Placental pericyte (primary cell): ENCODE measurements around the gene CEP128. TPM values are rescaled to one million over a fixed set of nuclear protein-coding genes. Genes with fewer than 3 reads are reported as not detected.

Source experiments
- small RNA-seq: library from RNA; depleted of rRNA; stranded (forward); fragments of <200 nt; gene quantifications from one replicate; pipeline ENCODE3, GENCODE V24; 2012; ENCODE audit warnings: low replicate concordance
- total RNA-seq: library from RNA; depleted of rRNA; stranded (reverse); fragments of >200 nt; gene quantifications from 2 replicates; pipeline ENCODE4 v1.2.3, GENCODE V29; 2012

CEP128 gene
- 3.3 and 20.2 TPM in 2 replicates for total RNA-seq

DNA sequence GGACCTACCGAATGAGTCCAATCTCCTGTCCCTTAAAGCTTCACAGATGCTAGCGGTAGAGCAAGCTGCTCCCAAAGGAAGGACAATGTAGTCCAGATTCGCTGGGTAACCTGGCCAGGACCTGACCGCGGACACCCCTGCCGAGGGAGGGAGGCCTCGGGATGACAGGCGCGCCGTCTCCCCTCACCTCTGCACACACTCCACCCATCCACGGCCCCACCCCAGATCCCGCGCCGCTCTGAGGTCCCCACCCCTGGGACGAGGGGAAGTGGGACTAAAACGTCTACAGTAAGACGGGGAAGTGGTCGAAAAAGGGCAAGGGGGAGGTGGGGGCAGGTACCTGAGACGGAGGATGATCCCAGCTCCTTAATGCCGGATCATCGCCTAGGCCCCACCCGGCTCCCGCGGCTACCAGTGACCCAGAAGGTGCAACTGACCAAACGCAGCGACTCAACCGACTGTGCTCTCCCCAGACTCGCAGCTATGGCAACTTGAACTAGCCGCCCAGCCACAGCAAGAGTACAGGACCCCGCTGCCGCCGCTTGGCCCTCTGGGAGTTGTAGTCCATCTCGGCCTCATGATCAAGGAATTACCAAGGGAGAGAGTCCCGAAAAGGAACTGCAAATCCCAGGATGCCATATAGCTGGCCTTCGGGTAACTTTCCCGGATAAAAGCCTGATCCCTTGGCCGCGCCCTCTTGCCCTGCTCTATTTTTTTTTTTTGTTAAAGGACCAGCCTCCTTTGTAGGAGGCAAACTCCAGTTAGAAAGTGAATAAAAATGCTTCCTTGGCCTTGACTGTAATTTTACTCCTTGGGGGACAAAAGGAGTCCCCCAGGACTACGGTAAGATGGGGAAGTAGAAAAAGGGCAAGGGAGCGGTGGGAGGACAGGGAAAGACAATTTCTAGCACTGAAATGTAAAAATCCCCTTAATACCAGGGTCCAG, at the start of gene CEP128:
Gene CEP128 (minus strand): TSS at position 498 of the 945 bp plus-strand sequence.

DNA sequence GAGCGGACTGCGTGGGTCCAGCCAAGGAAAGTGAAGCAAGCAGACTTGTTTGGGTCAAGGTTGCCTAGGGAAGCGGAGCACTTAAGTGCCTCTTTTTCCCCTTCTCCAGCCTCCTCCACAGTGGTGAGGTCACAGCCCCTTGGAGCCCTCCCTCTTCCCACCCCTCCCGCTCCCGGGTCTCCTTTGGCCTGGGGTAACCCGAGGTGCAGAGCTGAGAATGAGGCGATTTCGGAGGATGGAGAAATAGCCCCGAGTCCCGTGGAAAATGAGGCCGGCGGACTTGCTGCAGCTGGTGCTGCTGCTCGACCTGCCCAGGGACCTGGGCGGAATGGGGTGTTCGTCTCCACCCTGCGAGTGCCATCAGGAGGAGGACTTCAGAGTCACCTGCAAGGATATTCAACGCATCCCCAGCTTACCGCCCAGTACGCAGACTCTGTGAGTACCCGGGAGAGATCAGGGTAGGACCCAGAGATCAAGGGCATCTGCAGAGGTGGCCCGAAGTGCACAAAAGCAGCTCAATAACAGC, 13.9 kb upstream of the CEP128 start, which contains the start of gene TSHR:
Gene TSHR (plus strand): TSS at position 206 of the 526 bp plus-strand sequence. CDS start 60 bp downstream, at position 266.

Small RNA genes within 50 kb of the gene (small RNA-seq; reads per million reads assigned to genes)
- not detected for gene AC022404.1

Other genes with a start within 250 kb of the CEP128 start
- gene TSHR, start 13.9 kb upstream of the CEP128 start, total RNA-seq: not detected in 2 replicates